GM23338 (cell line): Measurements from ENCODE around the gene FER. TPM values are rescaled to one million over a fixed set of nuclear protein-coding genes. Genes with fewer than 3 reads are reported as not detected.

ENCODE experiments used
- ATAC-seq: fragments of 200-7000 bp; cut with Tn5 transposase; 3 replicates; pipeline ENCODE4 v1.9.1; 2020
- DNase-seq: peaks from one replicate; pipeline ENCODE4 v3.0.0-alpha.2; 2015; ENCODE audit warnings: low spot score
- H2AFZ ChIP-seq: fragments of 200-600 bp; sonication (generic); 2 replicates; pipeline ENCODE4 v1.8.0; 2016; ENCODE audit warnings: antibody characterized with exemption, mild to moderate bottlenecking, moderate library complexity
- H3F3A ChIP-seq: fragments of 200-600 bp; sonication (generic); replicated peaks from 2 replicates; pipeline ENCODE4 v1.8.0; 2017; ENCODE audit warnings: antibody characterized with exemption, mixed run types, low read depth
- H3K27ac ChIP-seq: fragments of 200-600 bp; sonication (generic); 2 replicates; pipeline ENCODE4 v1.6.1; 2016; ENCODE audit warnings: low read depth
- H3K27me3 ChIP-seq: fragments of 200-600 bp; sonication (generic); 2 replicates; pipeline ENCODE4 v1.8.0; 2016; ENCODE audit warnings: mild to moderate bottlenecking, mixed run types, moderate library complexity; ENCODE audit not compliant: insufficient read depth
- H3K36me3 ChIP-seq: fragments of 200-600 bp; sonication (generic); 2 replicates; pipeline ENCODE4 v1.8.0; 2016; ENCODE audit warnings: mild to moderate bottlenecking; ENCODE audit not compliant: insufficient read depth
- H3K4me1 ChIP-seq: fragments of 200-600 bp; sonication (generic); 2 replicates; pipeline ENCODE4 v1.8.0; 2016; ENCODE audit warnings: mild to moderate bottlenecking, moderate library complexity; ENCODE audit not compliant: insufficient read depth
- H3K4me2 ChIP-seq: fragments of 200-600 bp; sonication (generic); 2 replicates; pipeline ENCODE4 v1.7.1; 2017; ENCODE audit warnings: mixed run types
- H3K4me3 ChIP-seq: fragments of 200-600 bp; sonication (generic); 2 replicates; pipeline ENCODE4 v1.6.1; 2016; ENCODE audit warnings: mixed run types
- H3K79me2 ChIP-seq: fragments of 200-600 bp; sonication (generic); replicated peaks from 2 replicates; pipeline ENCODE4 v1.8.0; 2017; ENCODE audit warnings: mild to moderate bottlenecking; ENCODE audit not compliant: insufficient read depth
- H3K9me2 ChIP-seq: fragments of 200-600 bp; sonication (generic); 2 replicates; pipeline ENCODE4 v1.8.0; 2017; ENCODE audit not compliant: insufficient read depth
- H4K20me1 ChIP-seq: fragments of 200-600 bp; sonication (generic); replicated peaks from 2 replicates; pipeline ENCODE4 v1.8.0; 2017; ENCODE audit warnings: mild to moderate bottlenecking; ENCODE audit not compliant: insufficient read depth
- H3K27ac Mint-ChIP-seq: 2 replicates; pipeline ENCODE4 v1.8.0; 2020; ENCODE audit warnings: inconsistent platforms, mild to moderate bottlenecking, moderate library complexity, mixed read lengths
- H3K27me3 Mint-ChIP-seq: 3 replicates; pipeline ENCODE4 v1.8.0; 2022; ENCODE audit warnings: low read depth, mild to moderate bottlenecking, moderate library complexity, mixed read lengths, inconsistent platforms; ENCODE audit not compliant: insufficient read depth, poor library complexity
- H3K36me3 Mint-ChIP-seq: 3 replicates; pipeline ENCODE4 v1.8.0; 2021; ENCODE audit warnings: low read depth, mild to moderate bottlenecking, inconsistent platforms, moderate library complexity, mixed read lengths
- H3K4me1 Mint-ChIP-seq: 3 replicates; pipeline ENCODE4 v1.8.0; 2020; ENCODE audit warnings: mild to moderate bottlenecking, inconsistent platforms, mixed read lengths
- H3K4me3 Mint-ChIP-seq: 3 replicates; pipeline ENCODE4 v1.8.0; 2021; ENCODE audit warnings: moderate library complexity, mild to moderate bottlenecking, inconsistent platforms, mixed read lengths
- H3K9me3 Mint-ChIP-seq: 3 replicates; pipeline ENCODE4 v1.8.0; 2020; ENCODE audit warnings: moderate library complexity, mild to moderate bottlenecking, inconsistent platforms, mixed read lengths
- CREB1 ChIP-seq: fragments of 250-450 bp; sonication (Bioruptor Pico); IDR thresholded peaks from 2 replicates; pipeline ENCODE4 v1.5.0; 2020; ENCODE audit warnings: low read depth, mild to moderate bottlenecking, moderate library complexity
- CTCF ChIP-seq, 2 experiments: fragments of 200-600 bp in 1 of 2; sonication (generic) in 1 of 2; conservative IDR thresholded peaks; 2 replicates each; pipeline versions ENCODE4 v1.5.1 to v1.6.1; 2016 to 2017; ENCODE audit warnings: antibody characterized with exemption in 2 of 2, low read depth in 2 of 2, mild to moderate bottlenecking in 2 of 2, moderate library complexity in 1 of 2
- ETS1 ChIP-seq: IDR thresholded peaks from 2 replicates; pipeline ENCODE4 v1.6.1; 2016; ENCODE audit warnings: antibody characterized with exemption
- EZH2 ChIP-seq: fragments of 200-600 bp; sonication (generic); IDR thresholded peaks from one replicate; pipeline ENCODE4 v1.8.0; 2017; ENCODE audit warnings: antibody characterized with exemption, mild to moderate bottlenecking, low read depth; ENCODE audit not compliant: unreplicated experiment
- EZH2phosphoT487 ChIP-seq: fragments of 200-600 bp; sonication (generic); IDR thresholded peaks from one replicate; pipeline ENCODE4 v1.8.1; 2018; ENCODE audit warnings: antibody characterized with exemption; ENCODE audit not compliant: unreplicated experiment
- JUNB ChIP-seq: IDR thresholded peaks from one replicate; pipeline ENCODE4 v1.6.1; 2016; ENCODE audit warnings: antibody characterized with exemption; ENCODE audit not compliant: unreplicated experiment
- NANOG ChIP-seq: IDR thresholded peaks from 2 replicates; pipeline ENCODE4 v1.6.1; 2016; ENCODE audit warnings: antibody characterized with exemption, borderline replicate concordance
- POLR2AphosphoS5 ChIP-seq: IDR thresholded peaks from 2 replicates; pipeline ENCODE4 v1.6.1; 2016; ENCODE audit warnings: antibody characterized with exemption, low read depth
- REST ChIP-seq: IDR thresholded peaks from one replicate; pipeline ENCODE4 v1.6.1; 2018; ENCODE audit warnings: antibody characterized with exemption; ENCODE audit not compliant: unreplicated experiment
- STAT1 ChIP-seq: IDR thresholded peaks from one replicate; pipeline ENCODE4 v1.6.1; 2016; ENCODE audit warnings: antibody characterized with exemption; ENCODE audit not compliant: unreplicated experiment
- ZNF114 ChIP-seq: fragments of 250-450 bp; sonication (Bioruptor Pico); IDR thresholded peaks from 2 replicates; pipeline ENCODE4 v1.5.0; 2020; ENCODE audit warnings: mild to moderate bottlenecking, moderate library complexity
- ZNF331 ChIP-seq: fragments of 250-450 bp; sonication (Bioruptor Pico); IDR thresholded peaks from 2 replicates; pipeline ENCODE4 v1.5.0; 2020; ENCODE audit warnings: low read depth, mild to moderate bottlenecking, moderate library complexity
- ZNF462 ChIP-seq: fragments of 250-450 bp; sonication (Bioruptor Pico); IDR thresholded peaks from 2 replicates; pipeline ENCODE4 v1.5.0; 2020; ENCODE audit warnings: mild to moderate bottlenecking, moderate library complexity
- polyA plus RNA-seq: library from polyadenylated mRNA; unstranded; fragments of >200 nt; fragmentation: Nextera tagmentation; extraction: Ambion mirVana; gene quantifications from 2 replicates; pipeline ENCODE4 v1.2.1, GENCODE V29; 2016
- total RNA-seq: library from RNA; depleted of rRNA; stranded (reverse); fragments of >200 nt; shearing (Covaris generic); gene quantifications from 2 replicates; pipeline ENCODE4 v1.2.3, GENCODE V29; 2014

The FER gene
- total and polyA plus RNA-seq, 2 experiments from 2014 or later = 17.4 to 34.8 TPM

- no peak overlapping the region for H2AFZ ChIP-seq
- H3F3A ChIP-seq = no peaks in the 10 kb centered on the region
- peak overlapping the region; percentile 47 for H3K4me2 ChIP-seq
- no peaks in the 10 kb centered on the region for H4K20me1 ChIP-seq
- no peaks in the 10 kb centered on the region for H3K36me3 ChIP-seq
- 0 out of 2 replicates have a peak, but pooled peaks cover 5% of the 10 kb centered on the region for H3K9me2 ChIP-seq
- peaks cover 58% of the 10 kb centered on the region for H3K4me1 ChIP-seq
- Mint-ChIP-seq H3K4me1 (peaks cover 54% of the 10 kb centered on the region), H3K9me3 (no peaks in the 10 kb centered on the region), H3K27ac (peak overlapping the region; percentile 56), H3K27me3 (no peaks in the 10 kb centered on the region), H3K36me3 (no peaks in the 10 kb centered on the region), H3K4me3 (peak overlapping the region; percentile 46; the same call in 1 of the 3 replicates)
- DNase-seq (peak; percentile 11), ATAC-seq (no peak)
- no peak for TF ChIP-seq REST
- TF ChIP-seq ZNF462 (CRISPR knock-in tag) = no peak
- TF ChIP-seq EZH2phosphoT487 = no peak
- TF ChIP-seq CTCF (conservative IDR thresholded peaks at IDR 0.05; ENCODE audit: low read depth in 2 of 2) = no peak
- no peak for TF ChIP-seq ZNF331
- TF ChIP-seq ZNF114 (CRISPR knock-in tag) = no peak
- no peak for TF ChIP-seq CREB1 (CRISPR knock-in tag)
- no peak for TF ChIP-seq ETS1
- TF ChIP-seq EZH2 = no peak
- TF ChIP-seq POLR2AphosphoS5 = no peak
- TF ChIP-seq NANOG = no peak
- no peak for TF ChIP-seq JUNB
- no peak for TF ChIP-seq STAT1
- H3K79me2 ChIP-seq = no peaks in the 10 kb centered on the region
- H3K4me3 ChIP-seq = peak overlapping the region; percentile 26
- H3K27ac ChIP-seq = peak overlapping the region; percentile 11; the same call in 1 of the 2 replicates
- no peaks in the 10 kb centered on the region for H3K27me3 ChIP-seq
These were observed 448.6 kb downstream of the FER start for GRCh38 chr5:109196087-109196822.
